ENCODE data around the gene RPS19BP1. TPM values are rescaled to one million over a fixed set of nuclear protein-coding genes. Genes with fewer than 3 reads are reported as not detected.

The RPS19BP1 gene, protein sequence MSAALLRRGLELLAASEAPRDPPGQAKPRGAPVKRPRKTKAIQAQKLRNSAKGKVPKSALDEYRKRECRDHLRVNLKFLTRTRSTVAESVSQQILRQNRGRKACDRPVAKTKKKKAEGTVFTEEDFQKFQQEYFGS
- total RNA-seq = 100 to 1,000 TPM; 144 to 176 (median 160) TPM

DNA sequence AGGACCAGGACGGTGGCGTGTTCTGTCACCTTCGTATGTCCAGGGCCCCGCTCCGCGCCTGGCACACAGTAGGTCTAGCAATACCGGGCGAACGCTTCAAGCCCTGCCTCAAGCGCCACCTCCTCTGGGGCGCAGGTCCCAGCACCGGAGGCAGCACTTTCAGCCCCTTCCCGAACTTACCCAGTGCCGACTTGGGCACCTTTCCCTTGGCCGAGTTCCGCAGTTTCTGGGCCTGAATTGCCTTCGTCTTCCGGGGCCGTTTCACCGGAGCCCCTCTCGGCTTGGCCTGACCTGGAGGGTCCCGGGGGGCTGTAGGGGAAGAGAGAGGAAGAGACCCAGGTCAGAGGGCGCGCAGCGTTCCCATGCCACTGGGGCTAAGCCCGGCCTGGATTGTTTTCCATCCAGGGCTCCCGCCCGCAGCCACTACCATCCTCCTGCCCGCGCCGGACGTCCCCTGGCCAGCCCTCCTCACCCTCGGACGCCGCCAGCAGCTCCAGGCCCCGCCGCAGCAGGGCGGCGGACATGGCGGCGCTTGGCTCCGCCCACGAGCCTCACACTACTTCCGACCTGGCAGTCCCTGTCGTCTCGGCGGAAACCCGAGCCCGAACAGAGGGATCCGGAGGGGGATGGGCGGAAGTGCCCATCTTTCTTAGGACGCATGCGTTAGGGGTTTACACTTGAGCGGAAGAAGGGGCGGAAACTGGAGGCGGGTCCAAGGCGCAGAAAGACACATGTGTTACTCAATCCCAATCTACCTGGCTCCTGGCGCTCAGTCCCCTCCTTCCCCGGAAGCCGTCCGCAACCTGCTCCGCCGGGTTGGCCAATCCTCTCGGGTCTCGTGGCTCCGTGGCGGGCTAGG, at the start of gene RPS19BP1:
TSS of gene RPS19BP1 (minus strand) at position 534 of the 859 bp plus-strand sequence. CDS start at position 524, 10 bp downstream.
- ATAC-seq = peak; percentile 94
- H3K27me3 ChIP-seq = no peaks in the 10 kb centered on the region
- H3K4me3 ChIP-seq = peak within 1 kb of the TSS; percentile 45 to 75
- H3K36me3 ChIP-seq = peaks cover 0 to 29% of the 10 kb centered on the region in 2 donors
- peaks cover 2 to 61% (median 51%) of the 10 kb centered on the region in 3 donors for H3K4me1 ChIP-seq
- no peaks in the 10 kb centered on the region for H3K9me3 ChIP-seq
- peak within 1 kb of the TSS; percentile 49 to 95 (median 89) for H3K27ac ChIP-seq
- WGBS, 2 donors (ENCODE audit: low coverage in 1 of 2) = 0% methylated on average over 4 of the region's 67 CpGs; no CpG with 5 or more reads in 1 of the 2 donors
- TF ChIP-seq, protein P1, sequence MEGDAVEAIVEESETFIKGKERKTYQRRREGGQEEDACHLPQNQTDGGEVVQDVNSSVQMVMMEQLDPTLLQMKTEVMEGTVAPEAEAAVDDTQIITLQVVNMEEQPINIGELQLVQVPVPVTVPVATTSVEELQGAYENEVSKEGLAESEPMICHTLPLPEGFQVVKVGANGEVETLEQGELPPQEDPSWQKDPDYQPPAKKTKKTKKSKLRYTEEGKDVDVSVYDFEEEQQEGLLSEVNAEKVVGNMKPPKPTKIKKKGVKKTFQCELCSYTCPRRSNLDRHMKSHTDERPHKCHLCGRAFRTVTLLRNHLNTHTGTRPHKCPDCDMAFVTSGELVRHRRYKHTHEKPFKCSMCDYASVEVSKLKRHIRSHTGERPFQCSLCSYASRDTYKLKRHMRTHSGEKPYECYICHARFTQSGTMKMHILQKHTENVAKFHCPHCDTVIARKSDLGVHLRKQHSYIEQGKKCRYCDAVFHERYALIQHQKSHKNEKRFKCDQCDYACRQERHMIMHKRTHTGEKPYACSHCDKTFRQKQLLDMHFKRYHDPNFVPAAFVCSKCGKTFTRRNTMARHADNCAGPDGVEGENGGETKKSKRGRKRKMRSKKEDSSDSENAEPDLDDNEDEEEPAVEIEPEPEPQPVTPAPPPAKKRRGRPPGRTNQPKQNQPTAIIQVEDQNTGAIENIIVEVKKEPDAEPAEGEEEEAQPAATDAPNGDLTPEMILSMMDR (IDR thresholded peaks at IDR 0.05) = peak in 2 of 4 experiments; percentile 28 to 29
- TF ChIP-seq POLR2A (IDR thresholded peaks at IDR 0.05) (peak; percentile 79 to 84), EP300 (IDR thresholded peaks at IDR 0.05) (no peak), POLR2AphosphoS5 (IDR thresholded peaks at IDR 0.05) (peak; percentile 74)

DNA sequence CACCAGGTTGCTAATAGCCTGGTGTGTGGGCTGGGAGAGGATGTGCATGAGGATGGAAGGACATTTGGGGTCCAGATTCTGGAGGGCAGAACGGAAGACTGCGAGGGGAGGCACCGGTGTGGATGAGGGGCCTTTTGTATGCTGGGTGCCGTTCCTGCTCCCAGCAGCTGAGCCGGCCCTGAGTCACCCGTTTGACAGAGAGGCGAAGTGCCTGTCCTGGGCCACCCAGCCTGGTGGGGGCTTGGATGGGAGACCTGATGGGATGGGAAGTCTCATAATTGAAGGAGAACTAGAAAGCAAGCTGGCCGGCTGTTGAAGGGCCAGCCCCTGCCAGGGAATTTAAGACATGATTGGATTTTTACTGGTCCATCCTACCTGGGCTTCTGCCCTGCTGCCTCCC, 48.8 kb upstream of the RPS19BP1 start:
- no peak for ATAC-seq
- no peak for TF ChIP-seq EP300 (IDR thresholded peaks at IDR 0.05)
- no peak for TF ChIP-seq POLR2AphosphoS5 (IDR thresholded peaks at IDR 0.05)
- Histone ChIP-seq H3K4me1 (no peaks in the 10 kb centered on the region), H3K27me3 (peaks cover 80% of the 10 kb centered on the region), H3K36me3 (no peaks in the 10 kb centered on the region), H3K9me3 (no peaks in the 10 kb centered on the region), H3K4me3 (no peak overlapping the region), H3K27ac (no peak overlapping the region)
- WGBS, 2 donors (ENCODE audit: low coverage in 1 of 2) = 71 to 90% methylated on average over 2 to 5 of the region's 8 CpGs

DNA sequence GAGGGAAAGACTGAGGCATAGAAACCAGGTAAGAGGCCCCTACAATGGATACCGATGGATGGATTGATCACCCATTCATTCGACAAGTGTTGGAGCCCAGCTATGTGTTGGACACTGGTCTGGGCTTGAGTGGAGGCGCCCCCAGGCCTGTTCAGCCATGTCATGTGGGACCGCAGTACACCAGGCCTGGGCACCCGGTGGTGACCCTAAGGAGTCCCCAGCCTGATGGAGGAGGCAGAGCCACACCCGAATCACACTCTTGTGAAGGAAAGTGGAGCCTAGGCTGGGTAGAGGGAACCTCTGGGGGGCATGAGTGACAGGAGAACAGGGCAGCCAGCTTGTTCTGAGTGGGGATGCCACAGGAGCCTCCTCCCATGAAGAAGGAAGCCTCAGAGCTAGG, 48.2 kb upstream of the RPS19BP1 start:
- Histone ChIP-seq H3K36me3 (no peaks in the 10 kb centered on the region), H3K9me3 (no peaks in the 10 kb centered on the region), H3K27me3 (peaks cover 76% of the 10 kb centered on the region), H3K27ac (no peak overlapping the region), H3K4me3 (no peak overlapping the region), H3K4me1 (no peaks in the 10 kb centered on the region)
- TF ChIP-seq EP300 (IDR thresholded peaks at IDR 0.05) (no peak), POLR2A (IDR thresholded peaks at IDR 0.05) (no peak), POLR2AphosphoS5 (IDR thresholded peaks at IDR 0.05) (no peak)
- TF ChIP-seq, protein P1 (IDR thresholded peaks at IDR 0.05) = no peak
- 90 to 100% methylated on average over 2 to 6 of the region's 6 CpGs for WGBS, 2 donors (ENCODE audit: low coverage in 1 of 2)
- ATAC-seq = no peak

DNA sequence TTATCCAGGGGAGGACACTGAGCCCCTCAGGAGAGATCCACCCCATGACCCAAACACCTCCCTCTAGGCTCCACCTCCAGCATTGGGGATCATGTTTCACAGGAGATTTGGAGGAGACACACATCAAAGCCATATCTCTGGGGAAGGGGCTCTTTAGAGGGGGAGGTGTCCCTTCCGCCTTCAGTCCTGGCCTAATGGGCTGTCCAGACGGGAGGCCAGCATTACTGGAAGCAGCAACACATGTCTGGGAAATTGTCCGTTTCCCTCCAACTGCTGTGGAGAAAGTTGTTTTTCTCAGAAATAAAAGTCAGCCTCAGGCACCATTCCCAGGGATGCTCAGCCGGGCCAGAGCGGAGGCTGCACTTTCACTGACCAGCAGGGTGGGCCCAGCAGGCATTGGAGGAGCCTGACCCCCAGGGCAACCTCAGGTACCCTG, 47.5 kb upstream of the RPS19BP1 start:
- Histone ChIP-seq H3K9me3 (no peaks in the 10 kb centered on the region), H3K4me3 (no peak overlapping the region), H3K27ac (no peak overlapping the region), H3K4me1 (no peaks in the 10 kb centered on the region), H3K27me3 (peaks cover 72% of the 10 kb centered on the region), H3K36me3 (no peaks in the 10 kb centered on the region)
- TF ChIP-seq, protein P1 (IDR thresholded peaks at IDR 0.05) = no peak
- TF ChIP-seq POLR2AphosphoS5 (IDR thresholded peaks at IDR 0.05) (no peak), EP300 (IDR thresholded peaks at IDR 0.05) (no peak), POLR2A (IDR thresholded peaks at IDR 0.05) (no peak)
- ATAC-seq = no peak
- no CpG with 5 or more reads among the region's 5 CpGs for WGBS, 2 donors (ENCODE audit: low coverage in 1 of 2)

DNA sequence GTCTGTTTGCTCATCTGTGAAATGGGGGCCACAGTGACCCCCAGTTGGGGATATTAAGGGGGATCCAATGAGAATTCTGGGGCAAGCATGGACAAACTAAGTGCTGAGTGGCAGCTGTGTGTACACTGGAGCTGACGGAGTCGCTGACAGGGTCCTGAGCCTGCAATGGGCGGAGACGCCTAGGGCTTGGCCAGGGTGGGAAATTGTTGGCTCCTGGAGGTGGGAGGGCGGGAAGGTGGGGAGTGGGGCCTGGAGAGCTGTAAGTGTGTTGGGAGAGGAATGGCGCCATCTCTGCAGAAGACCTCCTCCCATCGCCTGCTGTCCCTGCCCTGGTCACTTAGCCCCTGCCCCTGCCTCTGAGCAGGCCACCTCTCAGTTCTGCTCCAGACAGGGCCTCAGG, 45.4 kb upstream of the RPS19BP1 start:
- no peak overlapping the region for H3K4me3 ChIP-seq
- H3K4me1 ChIP-seq = no peaks in the 10 kb centered on the region
- no peaks in the 10 kb centered on the region for H3K9me3 ChIP-seq
- H3K36me3 ChIP-seq = no peaks in the 10 kb centered on the region
- ATAC-seq = no peak
- no peak for TF ChIP-seq EP300 (IDR thresholded peaks at IDR 0.05)
- TF ChIP-seq, protein P1 (IDR thresholded peaks at IDR 0.05) = no peak
- no peak for TF ChIP-seq POLR2A (IDR thresholded peaks at IDR 0.05)
- TF ChIP-seq POLR2AphosphoS5 (IDR thresholded peaks at IDR 0.05) = no peak
- no peak overlapping the region for H3K27ac ChIP-seq
- H3K27me3 ChIP-seq = peaks cover 57% of the 10 kb centered on the region
- WGBS, 2 donors (ENCODE audit: low coverage in 1 of 2) = 83 to 86% methylated on average over 2 to 4 of the region's 7 CpGs

All from gastroesophageal sphincter (tissue), 4 donors.